A549 treated with AZD9567 at 1 μM for 4 hours (cell line): ENCODE data around the gene KLHDC7A. TPM values are rescaled to one million over a fixed set of nuclear protein-coding genes. Genes with fewer than 3 reads are reported as not detected.

Experiments
- total RNA-seq: library from RNA; stranded (reverse); fragments of 200-300 nt; extraction: Qiagen RNA extraction; gene quantifications from 5 replicates; pipeline ENCODE4 v1.2.3, GENCODE V29; 2022; ENCODE audit not compliant: insufficient read depth

The KLHDC7A gene
- total RNA-seq = 0.94 to 1.6 TPM (median 1.0 TPM) in 5 replicates

DNA sequence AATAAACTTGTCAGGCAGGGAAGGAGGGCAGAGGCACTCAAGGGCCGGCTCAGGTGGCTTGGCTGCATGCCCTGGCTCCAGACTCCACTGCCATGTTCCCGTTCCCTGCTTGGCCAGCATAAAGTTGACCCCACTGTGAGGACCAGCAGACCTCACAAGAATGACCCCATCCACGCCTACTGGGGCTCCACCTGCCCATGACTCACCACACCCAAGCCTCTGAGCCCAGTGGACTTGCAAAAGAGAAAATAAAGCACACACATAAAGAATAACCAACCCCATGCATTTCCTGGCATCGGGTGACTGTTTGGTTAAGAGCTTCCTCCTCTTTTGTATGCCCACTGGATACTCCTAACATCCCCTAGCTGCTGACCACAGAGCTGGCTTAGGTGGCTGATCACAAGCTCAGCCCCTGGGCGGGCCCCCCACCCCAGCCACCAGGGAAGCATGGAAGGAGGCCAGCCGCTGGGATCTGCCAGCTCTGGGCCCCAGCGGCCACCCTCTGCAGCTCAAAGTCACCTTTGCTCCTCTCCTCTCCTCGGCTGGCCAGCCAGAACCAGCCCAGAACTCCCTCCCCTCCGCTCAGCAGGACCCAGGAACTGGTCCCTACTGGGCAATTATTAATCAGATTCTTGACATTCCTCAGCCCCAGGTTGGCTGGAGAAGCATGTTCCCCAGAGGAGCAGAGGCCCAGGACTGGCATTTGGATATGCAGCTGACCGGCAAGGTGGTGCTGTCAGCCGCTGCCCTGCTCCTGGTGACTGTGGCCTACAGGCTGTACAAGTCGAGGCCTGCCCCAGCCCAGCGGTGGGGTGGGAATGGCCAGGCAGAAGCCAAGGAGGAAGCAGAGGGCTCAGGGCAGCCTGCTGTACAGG, at the start of gene KLHDC7A:
Gene KLHDC7A (plus strand): TSS at position 616 of the 875 bp plus-strand sequence. CDS start 52 bp downstream, at position 668.

Other genes starting within 250 kb of the KLHDC7A start
- 0.41 to 0.45 TPM (median 0.43 TPM) in 4 of 5 replicates, not detected in the other for gene PAX7, start 149.9 kb downstream of the KLHDC7A start, total RNA-seq